Calu3 (cell line): ENCODE results near the gene PLCH2. TPM values are rescaled to one million over a fixed set of nuclear protein-coding genes. Genes with fewer than 3 reads are reported as not detected.

ENCODE experiments used
- BruUV-seq: library from RNA; stranded (reverse); fragments of 400-500 nt; replicated peaks from 2 replicates; lab custom pipeline; 2021; lab: Mats Ljungman, UMichigan
- CTCF ChIA-PET: fragments of 300-600 bp; sonication (Branson Sonifier 250); formaldehyde crosslinking; loops from one replicate; lab custom pipeline; 2022; ENCODE audit warnings: antibody characterized with exemption; lab: Charles Lee
- DNase-seq: peaks from one replicate; pipeline ENCODE4 v3.0.0; 2022
- H3K27ac Mint-ChIP-seq: one replicate; pipeline ENCODE4 v1.8.0; 2022; ENCODE audit warnings: mixed read lengths; ENCODE audit not compliant: unreplicated experiment
- H3K27me3 Mint-ChIP-seq: one replicate; pipeline ENCODE4 v1.8.0; 2022; ENCODE audit warnings: mixed read lengths; ENCODE audit not compliant: unreplicated experiment
- H3K36me3 Mint-ChIP-seq: one replicate; pipeline ENCODE4 v1.8.0; 2022; ENCODE audit warnings: mild to moderate bottlenecking, moderate library complexity, mixed read lengths; ENCODE audit not compliant: insufficient read depth, unreplicated experiment
- H3K4me1 Mint-ChIP-seq: one replicate; pipeline ENCODE4 v1.8.0; 2022; ENCODE audit warnings: mild to moderate bottlenecking, low read depth, mixed read lengths; ENCODE audit not compliant: unreplicated experiment
- H3K4me3 Mint-ChIP-seq: one replicate; pipeline ENCODE4 v1.8.0; 2022; ENCODE audit warnings: mild to moderate bottlenecking, low read depth, moderate library complexity, mixed read lengths; ENCODE audit not compliant: unreplicated experiment
- H3K9me3 Mint-ChIP-seq: one replicate; pipeline ENCODE4 v1.8.0; 2022; ENCODE audit warnings: low read depth, mixed read lengths; ENCODE audit not compliant: unreplicated experiment
- CTCF ChIP-seq: fragments of 200-600 bp; IDR thresholded peaks from one replicate; pipeline ENCODE4 v1.8.0; 2022; ENCODE audit warnings: antibody characterized with exemption; ENCODE audit not compliant: unreplicated experiment
- intact Hi-C: fragments of 100-400 bp; cut with micrococcal nuclease; formaldehyde crosslinking; loops from one replicate; pipeline ENCODE4 v1.10.0; 2022; ENCODE audit not compliant: unreplicated experiment
- total RNA-seq: library from RNA; stranded (reverse); gene quantifications from 2 replicates; pipeline ENCODE4 v1.2.3, GENCODE V29; 2022

Gene PLCH2
- total RNA-seq, 1 experiment from 2014 or later = 3.1 TPM

- intact Hi-C loops = no loop called here
- no TSS peak for BruUV-seq
These were observed 10.5 kb downstream of the PLCH2 start for GRCh38 chr1:2486558-2486957.

GRCh38 chr1:2488688-2489087 is 12.6 kb downstream of the PLCH2 start:
- TF ChIP-seq CTCF = no peak
- Mint-ChIP-seq H3K27ac (no peak overlapping the region), H3K27me3 (peaks cover 38% of the 10 kb centered on the region), H3K9me3 (peaks cover 9% of the 10 kb centered on the region), H3K4me1 (no peaks in the 10 kb centered on the region), H3K36me3 (no peaks in the 10 kb centered on the region), H3K4me3 (no peak overlapping the region)
- no peak for DNase-seq
- intact Hi-C loops = no loop called here
- BruUV-seq = no TSS peak
- CTCF ChIA-PET = no interaction called here

More at GRCh38 chr1:2486558-2486957, 10.5 kb downstream of the PLCH2 start:
- no peak overlapping the region for H3K4me3 Mint-ChIP-seq
- peaks cover 9% of the 10 kb centered on the region for H3K9me3 Mint-ChIP-seq
- H3K27ac Mint-ChIP-seq = no peak overlapping the region
- H3K4me1 Mint-ChIP-seq = no peaks in the 10 kb centered on the region
- peaks cover 20% of the 10 kb centered on the region for H3K27me3 Mint-ChIP-seq
- no peak for DNase-seq
- CTCF ChIA-PET = no interaction called here
- no peak for TF ChIP-seq CTCF
- no peaks in the 10 kb centered on the region for H3K36me3 Mint-ChIP-seq

- Mint-ChIP-seq H3K4me1 (no peaks in the 10 kb centered on the region), H3K4me3 (no peak overlapping the region), H3K9me3 (peaks cover 9% of the 10 kb centered on the region), H3K27me3 (peaks cover 47% of the 10 kb centered on the region), H3K27ac (no peak overlapping the region), H3K36me3 (no peaks in the 10 kb centered on the region)
- TF ChIP-seq CTCF = no peak
- intact Hi-C loops = no loop called here
- CTCF ChIA-PET = no interaction called here
- no peak for DNase-seq
- BruUV-seq = no TSS peak
These were observed 13.5 kb downstream of the PLCH2 start for GRCh38 chr1:2489615-2490014.

- Mint-ChIP-seq H3K27ac (no peak overlapping the region), H3K9me3 (peaks cover 9% of the 10 kb centered on the region), H3K36me3 (no peaks in the 10 kb centered on the region), H3K4me1 (no peaks in the 10 kb centered on the region), H3K4me3 (no peak overlapping the region), H3K27me3 (peaks cover 47% of the 10 kb centered on the region)
- no peak for DNase-seq
- no TSS peak for BruUV-seq
- CTCF ChIA-PET = no interaction called here
- intact Hi-C loops = no loop called here
- TF ChIP-seq CTCF = no peak
These were observed 16.0 kb downstream of the PLCH2 start for GRCh38 chr1:2492091-2492490.

GRCh38 chr1:2493218-2493617 is 17.1 kb downstream of the PLCH2 start:
- H3K27me3 Mint-ChIP-seq = peaks cover 39% of the 10 kb centered on the region
- H3K27ac Mint-ChIP-seq = no peak overlapping the region
- no peaks in the 10 kb centered on the region for H3K4me1 Mint-ChIP-seq
- no peaks in the 10 kb centered on the region for H3K36me3 Mint-ChIP-seq
- no peak overlapping the region for H3K4me3 Mint-ChIP-seq
- CTCF ChIA-PET = no interaction called here
- no TSS peak for BruUV-seq
- no peak for DNase-seq
- no peak for TF ChIP-seq CTCF
- intact Hi-C loops = no loop called here
- H3K9me3 Mint-ChIP-seq = peaks cover 6% of the 10 kb centered on the region
